Activated T-helper 17 cell treated with anti-CD3 and anti-CD28 coated beads, Interleukin-2, amount 50 U/mL, for 72 hours (primary cell): ENCODE measurements around the gene ARHGEF9. TPM values are rescaled to one million over a fixed set of nuclear protein-coding genes. Genes with fewer than 3 reads are reported as not detected.

Experiments
- ATAC-seq: fragments of 150-1000 bp; cut with Tn5 transposase; replicated peaks from 2 replicates; pipeline ENCODE4 v1.10.0; 2021; ENCODE audit warnings: mild to moderate bottlenecking, moderate library complexity
- H3K27ac Mint-ChIP-seq: one replicate; pipeline ENCODE4 v1.8.0; 2022; ENCODE audit warnings: mixed read lengths
- H3K27me3 Mint-ChIP-seq: one replicate; pipeline ENCODE4 v1.8.0; 2022; ENCODE audit warnings: mixed read lengths
- H3K36me3 Mint-ChIP-seq: one replicate; pipeline ENCODE4 v1.8.0; 2022; ENCODE audit warnings: low read depth, mild to moderate bottlenecking, mixed read lengths
- H3K4me1 Mint-ChIP-seq: one replicate; pipeline ENCODE4 v1.8.0; 2022; ENCODE audit warnings: mixed read lengths
- H3K4me3 Mint-ChIP-seq: one replicate; pipeline ENCODE4 v1.8.0; 2022; ENCODE audit warnings: mild to moderate bottlenecking, mixed read lengths
- H3K9me3 Mint-ChIP-seq: one replicate; pipeline ENCODE4 v1.8.0; 2022; ENCODE audit warnings: mixed read lengths
- total RNA-seq, 2 donors: library from RNA; stranded (reverse); gene quantifications; one replicate each; pipeline ENCODE4 v1.2.3, GENCODE V29; 2022

The ARHGEF9 gene
- total RNA-seq, 2 donors from 2014 or later = 16.9 to 17.9 TPM

GRCh38 chrX:63758011-63758410 is 27.0 kb downstream of the ARHGEF9 start:
- no peak for ATAC-seq
- H3K9me3 Mint-ChIP-seq = no peaks in the 10 kb centered on the region
- H3K27ac Mint-ChIP-seq = no peak overlapping the region
- H3K4me3 Mint-ChIP-seq = no peak overlapping the region
- H3K27me3 Mint-ChIP-seq = no peaks in the 10 kb centered on the region
- H3K36me3 Mint-ChIP-seq = no peaks in the 10 kb centered on the region
- H3K4me1 Mint-ChIP-seq = peaks cover 13% of the 10 kb centered on the region

- Mint-ChIP-seq H3K27me3 (no peaks in the 10 kb centered on the region), H3K9me3 (no peaks in the 10 kb centered on the region), H3K27ac (no peak overlapping the region), H3K4me3 (peak overlapping the region; percentile 91), H3K36me3 (no peaks in the 10 kb centered on the region), H3K4me1 (peaks cover 14% of the 10 kb centered on the region)
- ATAC-seq = peak; percentile 6
These were observed 29.1 kb downstream of the ARHGEF9 start for GRCh38 chrX:63755892-63756291.

- H3K36me3 Mint-ChIP-seq = no peaks in the 10 kb centered on the region
- peak overlapping the region; percentile 97 for H3K27ac Mint-ChIP-seq
- H3K4me1 Mint-ChIP-seq = peaks cover 14% of the 10 kb centered on the region
- peak overlapping the region; percentile 91 for H3K4me3 Mint-ChIP-seq
- no peaks in the 10 kb centered on the region for H3K9me3 Mint-ChIP-seq
- no peaks in the 10 kb centered on the region for H3K27me3 Mint-ChIP-seq
- peak; percentile 97 for ATAC-seq
These were observed 30.0 kb downstream of the ARHGEF9 start for GRCh38 chrX:63754860-63755579.

- no peaks in the 10 kb centered on the region for H3K27me3 Mint-ChIP-seq
- H3K4me1 Mint-ChIP-seq = peaks cover 14% of the 10 kb centered on the region
- H3K9me3 Mint-ChIP-seq = no peaks in the 10 kb centered on the region
- H3K4me3 Mint-ChIP-seq = peak overlapping the region; percentile 91
- ATAC-seq = peak; percentile 48
- H3K27ac Mint-ChIP-seq = peak overlapping the region; percentile 97
- H3K36me3 Mint-ChIP-seq = no peaks in the 10 kb centered on the region
These were observed 30.7 kb downstream of the ARHGEF9 start for GRCh38 chrX:63754136-63754859.

DNA sequence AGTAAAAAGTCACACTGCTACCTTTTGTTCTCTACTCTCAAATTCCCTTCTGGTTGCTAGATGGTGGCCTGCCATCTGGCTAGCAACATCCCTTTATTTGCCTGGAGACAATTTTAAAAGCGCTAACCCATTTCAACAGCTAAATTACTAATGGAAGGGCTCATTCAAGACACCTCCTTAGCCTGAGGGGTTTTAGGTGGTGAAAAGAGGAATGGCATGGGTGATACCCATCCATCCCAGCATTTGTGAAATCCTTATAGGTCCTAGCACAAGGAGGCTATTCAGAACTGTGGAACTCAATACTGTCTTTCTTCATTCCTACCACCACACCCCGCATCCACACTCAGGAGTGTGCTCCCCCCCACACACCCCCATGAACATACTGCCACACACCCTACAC is 33.5 kb downstream of the ARHGEF9 start:
- ATAC-seq = no peak
- Mint-ChIP-seq H3K4me3 (no peak overlapping the region), H3K9me3 (no peaks in the 10 kb centered on the region), H3K36me3 (no peaks in the 10 kb centered on the region), H3K27me3 (no peaks in the 10 kb centered on the region), H3K4me1 (peaks cover 18% of the 10 kb centered on the region), H3K27ac (no peak overlapping the region)

GRCh38 chrX:63750811-63751210 is 34.2 kb downstream of the ARHGEF9 start:
- no peak for ATAC-seq
- Mint-ChIP-seq H3K36me3 (no peaks in the 10 kb centered on the region), H3K4me3 (no peak overlapping the region), H3K27ac (no peak overlapping the region), H3K9me3 (no peaks in the 10 kb centered on the region), H3K27me3 (no peaks in the 10 kb centered on the region), H3K4me1 (peaks cover 24% of the 10 kb centered on the region)

GRCh38 chrX:63747331-63747730 is 37.7 kb downstream of the ARHGEF9 start:
- H3K27me3 Mint-ChIP-seq = no peaks in the 10 kb centered on the region
- no peak overlapping the region for H3K27ac Mint-ChIP-seq

GRCh38 chrX:63746715-63747114 is 38.3 kb downstream of the ARHGEF9 start:
- H3K9me3 Mint-ChIP-seq = no peaks in the 10 kb centered on the region
- H3K4me3 Mint-ChIP-seq = peak overlapping the region; percentile 45
- no peaks in the 10 kb centered on the region for H3K36me3 Mint-ChIP-seq
- no peak overlapping the region for H3K27ac Mint-ChIP-seq
- H3K4me1 Mint-ChIP-seq = peaks cover 11% of the 10 kb centered on the region
- no peak for ATAC-seq
- H3K27me3 Mint-ChIP-seq = no peaks in the 10 kb centered on the region

More at GRCh38 chrX:63747331-63747730, 37.7 kb downstream of the ARHGEF9 start:
- Mint-ChIP-seq H3K9me3 (no peaks in the 10 kb centered on the region), H3K4me3 (no peak overlapping the region), H3K36me3 (no peaks in the 10 kb centered on the region), H3K4me1 (peaks cover 11% of the 10 kb centered on the region)
- no peak for ATAC-seq

DNA sequence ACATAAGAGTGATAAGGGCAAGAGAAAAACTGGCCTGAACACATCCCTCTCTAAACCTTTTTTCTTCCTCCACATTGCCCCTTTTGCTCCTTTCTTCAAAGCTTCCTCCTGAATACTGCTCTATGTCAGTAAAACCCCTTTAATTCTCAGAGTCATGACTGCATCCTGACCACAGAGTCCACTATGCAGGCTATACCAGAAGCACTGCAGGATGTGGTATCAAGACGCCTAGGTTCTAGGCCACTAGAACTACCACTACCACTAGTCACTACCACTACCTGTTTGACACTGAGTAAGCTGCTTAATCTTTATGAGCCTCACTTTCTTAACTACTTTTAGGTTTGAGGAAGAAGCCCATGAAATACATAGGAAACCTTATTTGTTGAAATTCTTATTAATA is 38.7 kb downstream of the ARHGEF9 start:
- peaks cover 11% of the 10 kb centered on the region for H3K4me1 Mint-ChIP-seq
- H3K9me3 Mint-ChIP-seq = no peaks in the 10 kb centered on the region
- H3K27me3 Mint-ChIP-seq = no peaks in the 10 kb centered on the region
- peak overlapping the region; percentile 45 for H3K4me3 Mint-ChIP-seq
- H3K27ac Mint-ChIP-seq = peak overlapping the region; percentile 53
- ATAC-seq = peak; percentile 100
- no peaks in the 10 kb centered on the region for H3K36me3 Mint-ChIP-seq

GRCh38 chrX:63744850-63745394 is 40.1 kb downstream of the ARHGEF9 start:
- Mint-ChIP-seq H3K4me1 (peaks cover 11% of the 10 kb centered on the region), H3K4me3 (no peak overlapping the region), H3K27ac (no peak overlapping the region), H3K27me3 (no peaks in the 10 kb centered on the region), H3K36me3 (no peaks in the 10 kb centered on the region), H3K9me3 (no peaks in the 10 kb centered on the region)
- ATAC-seq = no peak

- Mint-ChIP-seq H3K9me3 (no peaks in the 10 kb centered on the region), H3K4me1 (peaks cover 15% of the 10 kb centered on the region), H3K36me3 (no peaks in the 10 kb centered on the region), H3K4me3 (no peak overlapping the region), H3K27me3 (no peaks in the 10 kb centered on the region), H3K27ac (no peak overlapping the region)
- ATAC-seq = no peak
These were observed 41.4 kb downstream of the ARHGEF9 start for GRCh38 chrX:63743596-63743995.

DNA sequence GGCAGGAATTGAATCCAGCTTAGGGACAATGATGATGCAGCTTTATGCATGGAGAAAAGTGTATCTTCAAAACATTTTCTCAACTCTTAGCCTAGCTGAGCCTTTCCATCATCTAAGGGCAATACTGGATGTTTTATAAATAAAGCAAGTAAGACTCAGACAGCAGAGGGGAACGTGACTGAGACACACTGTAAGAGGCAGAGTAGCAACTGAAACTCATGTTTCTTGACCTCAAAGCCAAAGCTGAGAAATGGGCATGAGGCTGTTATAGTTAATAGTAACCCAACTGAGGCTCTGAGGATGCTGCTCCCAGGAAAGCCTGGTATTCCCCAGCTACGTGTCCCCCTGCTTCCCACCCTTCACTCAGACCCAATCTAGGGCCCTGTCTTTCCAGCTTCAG is 44.6 kb downstream of the ARHGEF9 start:
- H3K36me3 Mint-ChIP-seq = no peaks in the 10 kb centered on the region
- no peak for ATAC-seq
- H3K27me3 Mint-ChIP-seq = no peaks in the 10 kb centered on the region
- H3K4me3 Mint-ChIP-seq = no peak overlapping the region
- no peak overlapping the region for H3K27ac Mint-ChIP-seq
- H3K9me3 Mint-ChIP-seq = no peaks in the 10 kb centered on the region
- peaks cover 5% of the 10 kb centered on the region for H3K4me1 Mint-ChIP-seq

- ATAC-seq = no peak
- Mint-ChIP-seq H3K4me1 (peaks cover 5% of the 10 kb centered on the region), H3K36me3 (no peaks in the 10 kb centered on the region), H3K4me3 (no peak overlapping the region), H3K9me3 (no peaks in the 10 kb centered on the region), H3K27me3 (no peaks in the 10 kb centered on the region), H3K27ac (no peak overlapping the region)
These were observed 45.1 kb downstream of the ARHGEF9 start for GRCh38 chrX:63739885-63740284.

GRCh38 chrX:63738696-63739095 is 46.3 kb downstream of the ARHGEF9 start:
- no peaks in the 10 kb centered on the region for H3K9me3 Mint-ChIP-seq
- no peak overlapping the region for H3K4me3 Mint-ChIP-seq
- peaks cover 5% of the 10 kb centered on the region for H3K4me1 Mint-ChIP-seq
- peak; percentile 70 for ATAC-seq
- H3K36me3 Mint-ChIP-seq = no peaks in the 10 kb centered on the region
- H3K27me3 Mint-ChIP-seq = no peaks in the 10 kb centered on the region
- no peak overlapping the region for H3K27ac Mint-ChIP-seq
